ENCODE measurements around the gene TMEM273.

TMEM273 gene

GRCh38 chr10:49174926-49175500, 13.2 kb downstream of the TMEM273 start:
- DNase-seq: no peak

- DNase-seq: no peak
Observed at GRCh38 chr10:49174261-49174925, 13.8 kb downstream of the TMEM273 start.

- DNase-seq: no peak
Observed at GRCh38 chr10:49173853-49174252, 14.3 kb downstream of the TMEM273 start.

GRCh38 chr10:49173201-49173772, 14.9 kb downstream of the TMEM273 start:
- no peak for DNase-seq

GRCh38 chr10:49172777-49173132, 15.4 kb downstream of the TMEM273 start:
- DNase-seq: no peak

- DNase-seq: no peak
Observed at GRCh38 chr10:49172061-49172776, 16.0 kb downstream of the TMEM273 start.

- no peak for DNase-seq
Observed at GRCh38 chr10:49171326-49172060, 16.7 kb downstream of the TMEM273 start.

- no peak for DNase-seq
Observed at GRCh38 chr10:49170632-49171325, 17.4 kb downstream of the TMEM273 start.

- DNase-seq: no peak
Observed at GRCh38 chr10:49169776-49170175, 18.4 kb downstream of the TMEM273 start.

GRCh38 chr10:49168831-49169500, 19.2 kb downstream of the TMEM273 start:
- DNase-seq: no peak

- DNase-seq: no peak
Observed at GRCh38 chr10:49168171-49168540, 20.0 kb downstream of the TMEM273 start.

- no peak for DNase-seq
Observed at GRCh38 chr10:49167425-49168170, 20.6 kb downstream of the TMEM273 start.

- DNase-seq: no peak
Observed at GRCh38 chr10:49166484-49167400, 21.4 kb downstream of the TMEM273 start.

GRCh38 chr10:49165821-49166483, 22.2 kb downstream of the TMEM273 start:
- DNase-seq: no peak

- no peak for DNase-seq
Observed at GRCh38 chr10:49165259-49165658, 22.9 kb downstream of the TMEM273 start.

- peak; percentile 39 for DNase-seq
Observed at GRCh38 chr10:49164559-49165188, 23.5 kb downstream of the TMEM273 start.

- DNase-seq: no peak
Observed at GRCh38 chr10:49163741-49164140, 24.4 kb downstream of the TMEM273 start.

- DNase-seq: no peak
Observed at GRCh38 chr10:49162761-49163310, 25.4 kb downstream of the TMEM273 start.

- no peak for DNase-seq
Observed at GRCh38 chr10:49162063-49162462, 26.1 kb downstream of the TMEM273 start.

Data from CD4-positive, alpha-beta T cell treated with Interleukin-12 subunit alpha and Interleukin-12 subunit beta, for 1 hour (primary cell).